Fibroblast of lung (primary cell): Measurements from ENCODE around the gene NEK7.

ENCODE experiments used
- CTCF ChIP-seq, 2 donors: IDR thresholded peaks in 1 of 2; conservative IDR thresholded peaks in 1 of 2; 1 replicate in 1 of 2; 2 replicates in 1 of 2; pipeline ENCODE4 v1.5.1; 2011 to 2012; ENCODE audit warnings: low read length in 2 of 2, control low read depth in 1 of 2, inconsistent platforms in 1 of 2, low read depth in 1 of 2, mild to moderate bottlenecking in 1 of 2
- EZH2 ChIP-seq: IDR thresholded peaks from 2 replicates; pipeline ENCODE4 v1.5.1; 2012; ENCODE audit warnings: low read length, control low read depth, mild to moderate bottlenecking; ENCODE audit errors: missing control alignments

DNA sequence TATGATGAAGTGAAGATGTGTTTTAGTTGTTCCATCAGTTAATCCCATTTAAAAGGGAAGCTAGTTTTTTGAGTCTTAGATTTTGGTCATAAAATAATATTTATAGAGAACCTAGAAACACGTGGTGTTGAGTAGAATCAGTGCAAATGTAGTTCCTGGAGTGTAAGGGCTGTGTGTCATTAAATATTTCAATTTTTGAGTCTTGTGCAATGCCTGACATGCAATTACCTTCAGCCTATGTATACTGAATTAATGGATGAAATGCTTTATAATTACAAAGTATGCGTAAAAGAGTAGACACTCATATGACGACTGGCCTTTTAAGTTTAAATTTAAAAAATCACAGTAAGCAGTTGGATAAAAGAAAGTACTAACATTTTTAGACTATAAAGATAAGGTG is 75.0 kb downstream of the NEK7 start:
- TF ChIP-seq CTCF (conservative IDR thresholded peaks at IDR 0.05 in 1 of 2, IDR thresholded peaks at IDR 0.05 in 1 of 2; ENCODE audit: low read depth in 1 of 2, low read length in 2 of 2) (no peak), EZH2 (no peak)
